Natural killer cell (primary cell): ENCODE data around the gene TNNI3K. TPM values are rescaled to one million over a fixed set of nuclear protein-coding genes. Genes with fewer than 3 reads are reported as not detected.

Experiments used
- ATAC-seq, 3 donors: fragments of 150-1000 bp in 2 of 3; fragments of 200-7000 bp in 1 of 3; cut with Tn5 transposase; 1 replicate in 1 of 3; 2 replicates in 2 of 3; pipeline ENCODE4 v1.10.0; 2021; ENCODE audit warnings: mild to moderate bottlenecking in 2 of 3, moderate library complexity in 2 of 3
- DNase-seq, 2 donors: peaks; one replicate each; pipeline versions ENCODE4 v3.0.0 to v3.0.0-alpha.2; 2013 to 2021; ENCODE audit warnings: mixed read lengths in 1 of 2
- H3K27ac ChIP-seq: one replicate; pipeline ENCODE4 v1.5.1; 2013; ENCODE audit warnings: mild to moderate bottlenecking, low read length
- H3K27me3 ChIP-seq: one replicate; pipeline ENCODE4 v1.6.1; 2013; ENCODE audit warnings: low read length; ENCODE audit not compliant: control insufficient read depth, insufficient read depth
- H3K36me3 ChIP-seq: one replicate; pipeline ENCODE4 v1.6.1; 2013; ENCODE audit warnings: low read length; ENCODE audit not compliant: control insufficient read depth, insufficient read depth
- H3K4me1 ChIP-seq: one replicate; pipeline ENCODE4 v1.6.1; 2013; ENCODE audit warnings: low read length; ENCODE audit not compliant: control insufficient read depth, insufficient read depth
- H3K4me3 ChIP-seq: one replicate; pipeline ENCODE4 v1.5.1; 2013; ENCODE audit warnings: low read length
- H3K9me3 ChIP-seq: one replicate; pipeline ENCODE4 v1.6.1; 2013; ENCODE audit warnings: low read length; ENCODE audit not compliant: control insufficient read depth, insufficient read depth
- H3K27ac Mint-ChIP-seq, 2 donors: one replicate each; pipeline ENCODE4 v1.8.0; 2022; ENCODE audit warnings: mild to moderate bottlenecking in 2 of 2, mixed read lengths in 2 of 2, moderate library complexity in 1 of 2
- H3K27me3 Mint-ChIP-seq, 2 donors: one replicate each; pipeline ENCODE4 v1.8.0; 2022; ENCODE audit warnings: low read depth in 2 of 2, mixed read lengths in 2 of 2
- H3K36me3 Mint-ChIP-seq: one replicate; pipeline ENCODE4 v1.8.0; 2022; ENCODE audit warnings: mixed read lengths
- H3K4me1 Mint-ChIP-seq, 2 donors: one replicate each; pipeline ENCODE4 v1.8.0; 2022; ENCODE audit warnings: mixed read lengths in 2 of 2
- H3K4me3 Mint-ChIP-seq: one replicate; pipeline ENCODE4 v1.8.0; 2022; ENCODE audit warnings: mild to moderate bottlenecking, moderate library complexity, mixed read lengths
- H3K9me3 Mint-ChIP-seq, 2 donors: one replicate each; pipeline ENCODE4 v1.8.0; 2022; ENCODE audit warnings: mixed read lengths in 2 of 2
- CTCF ChIP-seq: fragments of 200-600 bp; IDR thresholded peaks from one replicate; pipeline ENCODE4 v1.8.0; 2022; ENCODE audit warnings: antibody characterized with exemption
- WGBS: methylation state at CpG from one replicate; pipeline ENCODE4 v1.1.7; 2013; ENCODE audit warnings: missing lambda C conversion rate; ENCODE audit not compliant: insufficient coverage; 5-methylcytosine and 5-hydroxymethylcytosine counted together
- intact Hi-C: fragments of 100-400 bp; cut with micrococcal nuclease; formaldehyde crosslinking; loops from one replicate; pipeline ENCODE4 v1.14.2; 2022
- total RNA-seq, 4 donors: library from RNA; stranded (reverse); fragments of 120-200 nt in 1 of 4; gene quantifications; one replicate each; pipeline versions ENCODE4 v1.2.3 to v1.2.4, GENCODE V29; 2013 to 2022

Gene TNNI3K
- total RNA-seq, 3 donors from 2014 or later (not counting 1 experiment from before 2014, with no cell fraction given): 0.72 TPM; not detected in 2

GRCh38 chr1:74523873-74524480 is 288.8 kb downstream of the TNNI3K start:
- no peaks in the 10 kb centered on the region for H3K4me1 Mint-ChIP-seq
- no peaks in the 10 kb centered on the region for H3K36me3 Mint-ChIP-seq
- intact Hi-C loops: no loop called here
- peaks cover 10 to 12% of the 10 kb centered on the region in 2 donors for H3K27me3 Mint-ChIP-seq
- 95% methylated on average over 2 of the region's 2 CpGs for WGBS
- Histone ChIP-seq H3K4me3 (no peak overlapping the region), H3K9me3 (no peaks in the 10 kb centered on the region), H3K27ac (no peak overlapping the region), H3K36me3 (no peaks in the 10 kb centered on the region), H3K27me3 (no peaks in the 10 kb centered on the region), H3K4me1 (no peaks in the 10 kb centered on the region)
- H3K4me3 Mint-ChIP-seq: no peak overlapping the region
- no peak for ATAC-seq
- no peak for DNase-seq
- TF ChIP-seq CTCF: no peak
- H3K9me3 Mint-ChIP-seq: peaks cover 4 to 6% of the 10 kb centered on the region in 2 donors
- no peak overlapping the region for H3K27ac Mint-ChIP-seq

- ATAC-seq (no peak), DNase-seq (no peak)
- H3K4me1 Mint-ChIP-seq: no peaks in the 10 kb centered on the region
- H3K27ac Mint-ChIP-seq: no peak overlapping the region
- no peaks in the 10 kb centered on the region for H3K36me3 Mint-ChIP-seq
- Histone ChIP-seq H3K27ac (no peak overlapping the region), H3K27me3 (no peaks in the 10 kb centered on the region), H3K4me1 (no peaks in the 10 kb centered on the region), H3K9me3 (no peaks in the 10 kb centered on the region), H3K4me3 (no peak overlapping the region), H3K36me3 (no peaks in the 10 kb centered on the region)
- peaks cover 4 to 6% of the 10 kb centered on the region in 2 donors for H3K9me3 Mint-ChIP-seq
- 75% methylated on average over 2 of the region's 2 CpGs for WGBS
- no peak overlapping the region for H3K4me3 Mint-ChIP-seq
- intact Hi-C loops: no loop called here
- no peak for TF ChIP-seq CTCF
- H3K27me3 Mint-ChIP-seq: peaks cover 10 to 12% of the 10 kb centered on the region in 2 donors
Measured at GRCh38 chr1:74526708-74527107, 291.5 kb downstream of the TNNI3K start.

DNA sequence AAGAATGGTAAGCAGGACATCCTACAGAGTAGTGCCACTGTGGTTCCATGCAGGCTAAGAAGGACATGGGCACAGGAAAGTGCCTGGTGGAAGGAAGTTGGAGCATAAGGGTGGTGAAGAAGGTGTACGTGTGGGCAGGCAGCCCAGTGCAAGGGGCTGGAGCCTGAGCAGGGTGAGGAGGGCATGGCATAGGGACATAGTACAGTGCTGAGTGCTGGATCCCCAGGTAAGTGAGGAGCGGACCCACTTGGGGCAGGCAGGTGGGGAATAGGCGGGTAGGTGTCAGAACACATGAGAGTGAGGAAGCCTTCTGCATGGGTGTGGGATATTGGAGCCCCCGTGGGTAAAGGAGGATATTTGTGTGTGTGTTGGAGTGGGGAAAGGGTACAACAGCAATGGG is 292.9 kb downstream of the TNNI3K start:
- peaks cover 10 to 12% of the 10 kb centered on the region in 2 donors for H3K27me3 Mint-ChIP-seq
- intact Hi-C loops: no loop called here
- no peak for TF ChIP-seq CTCF

DNA sequence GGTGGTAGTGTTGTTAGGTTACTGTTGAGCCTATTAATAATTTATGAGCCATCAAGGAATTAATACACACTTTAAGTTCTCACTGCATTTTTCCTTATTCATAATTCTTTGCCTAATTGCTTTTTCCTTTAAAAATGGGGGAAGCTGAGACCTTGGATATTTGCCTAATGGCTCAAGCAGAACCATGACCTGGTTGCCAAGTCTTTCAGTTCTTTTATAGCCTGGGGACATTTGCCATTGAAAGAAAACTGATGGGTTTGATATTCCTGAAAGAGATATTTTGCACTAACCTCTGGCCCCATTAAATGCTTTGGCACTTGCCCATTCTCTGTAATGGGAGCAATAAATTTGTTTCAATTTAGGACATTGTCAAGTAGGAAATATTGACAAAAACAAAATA is 295.7 kb downstream of the TNNI3K start:
- ATAC-seq (no peak), DNase-seq (no peak)
- Histone ChIP-seq H3K4me1 (no peaks in the 10 kb centered on the region), H3K27ac (no peak overlapping the region), H3K4me3 (no peak overlapping the region), H3K36me3 (no peaks in the 10 kb centered on the region), H3K9me3 (no peaks in the 10 kb centered on the region), H3K27me3 (no peaks in the 10 kb centered on the region)
- TF ChIP-seq CTCF: no peak
- Mint-ChIP-seq H3K36me3 (no peaks in the 10 kb centered on the region), H3K4me1 (no peaks in the 10 kb centered on the region), H3K27ac (no peak overlapping the region), H3K9me3 (peaks cover 4% of the 10 kb centered on the region in 2 donors), H3K4me3 (no peak overlapping the region), H3K27me3 (peaks cover 7 to 12% of the 10 kb centered on the region in 2 donors)
- intact Hi-C loops: no loop called here

More for the DNA sequence above, 292.9 kb downstream of the TNNI3K start:
- DNase-seq (no peak), ATAC-seq (peak in 1 of 3 donors; percentile 7)
- no peaks in the 10 kb centered on the region for H3K9me3 ChIP-seq
- 85% methylated on average over 4 of the region's 4 CpGs for whole genome bisulfite sequencing
- H3K36me3 ChIP-seq: no peaks in the 10 kb centered on the region
- H3K27me3 ChIP-seq: no peaks in the 10 kb centered on the region
- no peak overlapping the region for H3K27ac ChIP-seq
- no peaks in the 10 kb centered on the region for H3K36me3 Mint-ChIP-seq
- H3K27ac Mint-ChIP-seq: no peak overlapping the region
- no peak overlapping the region for H3K4me3 ChIP-seq
- no peak overlapping the region for H3K4me3 Mint-ChIP-seq
- H3K9me3 Mint-ChIP-seq: peaks cover 4% of the 10 kb centered on the region in 2 donors
- H3K4me1 Mint-ChIP-seq: no peaks in the 10 kb centered on the region
- H3K4me1 ChIP-seq: no peaks in the 10 kb centered on the region
